ENCODE results near the gene DRICH1. TPM values are rescaled to one million over a fixed set of nuclear protein-coding genes. Genes with fewer than 3 reads are reported as not detected.
"Not testable (repeated sequence)": the region's sequence is repeated elsewhere in the genome, so short reads cannot be mapped to it uniquely, and the experiment has no call there.

DRICH1 gene
- total RNA-seq, 4 donors from 2014 or later, result 1.3 TPM; not detected in 3

DNA sequence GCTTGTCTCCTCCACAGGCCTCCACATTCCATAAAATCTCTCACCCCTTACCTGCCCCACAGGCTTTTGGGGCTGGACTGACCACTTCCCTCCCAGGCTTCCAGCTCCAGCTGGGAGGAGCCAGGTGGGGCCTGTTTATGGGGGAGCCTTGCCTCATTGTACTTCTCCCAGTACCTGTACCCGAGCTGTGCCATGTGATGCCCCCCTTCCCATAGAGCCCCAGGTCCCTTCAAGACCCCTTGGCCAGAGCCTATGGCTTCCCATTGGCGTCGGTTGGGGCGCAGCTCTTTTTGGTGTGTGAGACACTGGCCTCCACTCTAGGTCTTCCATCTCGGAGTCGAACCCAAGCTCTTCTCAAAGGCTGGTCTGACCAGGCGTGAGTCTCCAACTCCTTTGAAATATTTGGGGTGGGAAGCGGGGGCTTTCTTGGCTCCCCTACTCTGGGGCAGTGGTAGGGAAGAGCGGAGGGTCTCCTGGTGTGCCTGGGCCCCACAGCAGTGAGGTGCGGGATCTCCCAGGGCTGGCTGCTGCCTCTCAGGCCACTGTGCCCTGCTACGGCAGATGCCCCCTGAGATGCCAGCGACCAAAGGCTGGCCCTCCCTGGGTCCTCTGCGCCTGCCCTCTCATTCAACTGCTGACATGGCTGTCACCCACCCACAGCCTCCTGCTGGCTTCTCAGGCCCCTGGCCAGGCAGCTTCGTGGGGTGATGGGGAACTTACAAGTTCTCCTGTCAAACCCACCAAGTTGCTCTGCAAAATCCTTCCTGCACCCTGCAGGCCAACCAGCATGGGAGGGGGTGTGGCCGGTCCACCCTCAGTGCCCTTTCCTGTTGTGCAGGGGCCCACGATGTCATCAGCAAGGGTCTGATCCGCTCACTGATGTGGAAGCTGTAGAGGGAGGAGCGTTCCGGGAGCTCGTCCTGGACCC, 25.7 kb downstream of the DRICH1 start:
- 83% methylated on average over 13 of the region's 20 CpGs for WGBS
- Histone ChIP-seq H3K4me3 (no peak overlapping the region), H3K4me1 (no peaks in the 10 kb centered on the region)

DNA sequence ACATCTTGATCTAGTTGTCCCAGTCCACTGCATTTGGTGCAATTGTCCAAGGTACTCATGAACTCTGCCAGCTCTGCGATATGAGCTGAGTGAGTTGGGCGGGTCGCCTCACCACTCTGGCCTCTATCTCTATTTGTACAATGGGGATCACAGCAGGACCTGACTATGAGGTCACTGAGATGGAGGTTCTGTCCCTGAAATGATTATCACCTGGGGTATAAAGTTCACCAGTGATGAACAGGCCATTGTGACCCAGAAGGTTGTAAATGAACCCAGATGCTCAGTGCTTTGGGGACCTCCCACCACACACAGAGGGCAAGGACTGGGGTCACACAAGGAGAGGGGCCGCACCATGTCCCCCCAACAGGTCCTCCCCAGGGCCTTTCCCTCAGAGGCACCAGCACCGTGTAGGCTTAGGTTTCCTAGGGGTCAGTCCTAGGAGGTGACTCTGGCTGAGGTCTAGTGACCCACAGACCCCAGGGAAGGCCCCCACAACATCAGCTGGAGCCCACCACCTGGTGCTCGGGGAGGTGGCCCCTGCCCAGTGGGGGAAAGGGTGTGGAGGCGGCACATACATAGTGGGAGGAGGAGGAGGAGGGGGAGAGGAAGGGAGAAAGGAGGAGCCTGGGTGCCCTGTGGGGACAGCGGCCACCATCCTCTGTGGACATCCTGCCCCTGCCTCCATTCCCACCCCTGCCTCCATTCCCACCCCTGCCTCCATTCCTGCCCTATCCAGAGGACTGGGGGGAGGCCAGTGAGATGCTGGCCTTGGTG, 27.0 kb downstream of the DRICH1 start:
- Histone ChIP-seq H3K27me3 (no peaks in the 10 kb centered on the region), H3K36me3 (no peaks in the 10 kb centered on the region), H3K4me1 (no peaks in the 10 kb centered on the region), H3K4me3 (no peak overlapping the region), H3K9me3 (no peaks in the 10 kb centered on the region), H3K27ac (no peak overlapping the region)
- no peak for DNase-seq (ENCODE audit: low spot score in 2 of 2)
- 79% methylated on average over 8 of the region's 8 CpGs for WGBS
- TF ChIP-seq EP300 (IDR thresholded peaks at IDR 0.05) (no peak), POLR2A (IDR thresholded peaks at IDR 0.05) (no peak), POLR2AphosphoS5 (IDR thresholded peaks at IDR 0.05) (no peak)
- TF ChIP-seq, protein P1, sequence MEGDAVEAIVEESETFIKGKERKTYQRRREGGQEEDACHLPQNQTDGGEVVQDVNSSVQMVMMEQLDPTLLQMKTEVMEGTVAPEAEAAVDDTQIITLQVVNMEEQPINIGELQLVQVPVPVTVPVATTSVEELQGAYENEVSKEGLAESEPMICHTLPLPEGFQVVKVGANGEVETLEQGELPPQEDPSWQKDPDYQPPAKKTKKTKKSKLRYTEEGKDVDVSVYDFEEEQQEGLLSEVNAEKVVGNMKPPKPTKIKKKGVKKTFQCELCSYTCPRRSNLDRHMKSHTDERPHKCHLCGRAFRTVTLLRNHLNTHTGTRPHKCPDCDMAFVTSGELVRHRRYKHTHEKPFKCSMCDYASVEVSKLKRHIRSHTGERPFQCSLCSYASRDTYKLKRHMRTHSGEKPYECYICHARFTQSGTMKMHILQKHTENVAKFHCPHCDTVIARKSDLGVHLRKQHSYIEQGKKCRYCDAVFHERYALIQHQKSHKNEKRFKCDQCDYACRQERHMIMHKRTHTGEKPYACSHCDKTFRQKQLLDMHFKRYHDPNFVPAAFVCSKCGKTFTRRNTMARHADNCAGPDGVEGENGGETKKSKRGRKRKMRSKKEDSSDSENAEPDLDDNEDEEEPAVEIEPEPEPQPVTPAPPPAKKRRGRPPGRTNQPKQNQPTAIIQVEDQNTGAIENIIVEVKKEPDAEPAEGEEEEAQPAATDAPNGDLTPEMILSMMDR (IDR thresholded peaks at IDR 0.05), result no peak

More for the DNA sequence above, 25.7 kb downstream of the DRICH1 start:
- Histone ChIP-seq H3K36me3 (no peaks in the 10 kb centered on the region), H3K9me3 (no peaks in the 10 kb centered on the region), H3K27me3 (no peaks in the 10 kb centered on the region), H3K27ac (no peak overlapping the region)
- no peak for TF ChIP-seq POLR2A (IDR thresholded peaks at IDR 0.05)
- TF ChIP-seq POLR2AphosphoS5 (IDR thresholded peaks at IDR 0.05), result no peak
- TF ChIP-seq EP300 (IDR thresholded peaks at IDR 0.05), result no peak
- TF ChIP-seq, protein P1 (IDR thresholded peaks at IDR 0.05), result no peak
- DNase-seq (ENCODE audit: low spot score in 2 of 2), result no peak

DNA sequence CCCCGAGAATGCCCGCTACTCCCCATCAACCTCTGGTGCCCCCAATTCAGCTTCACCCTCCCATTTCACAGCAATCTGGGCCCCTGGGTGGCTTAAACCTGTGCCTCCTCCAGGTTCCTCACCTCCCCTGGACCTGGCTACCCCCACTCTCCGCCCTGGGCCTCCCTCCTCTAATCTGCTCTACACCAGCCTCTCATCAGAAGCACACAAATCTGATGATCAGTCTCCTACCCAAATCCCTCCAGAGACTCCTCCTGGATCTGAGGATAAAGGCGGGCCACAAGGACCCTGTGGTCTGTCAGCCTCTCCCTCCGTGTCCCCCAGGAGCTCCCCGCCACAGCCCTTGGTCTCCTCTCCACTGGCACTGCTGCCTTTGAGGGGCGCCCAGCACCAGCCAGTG, 28.9 kb downstream of the DRICH1 start:
- Histone ChIP-seq H3K36me3 (no peaks in the 10 kb centered on the region), H3K27ac (no peak overlapping the region), H3K9me3 (no peaks in the 10 kb centered on the region), H3K4me3 (no peak overlapping the region), H3K27me3 (no peaks in the 10 kb centered on the region), H3K4me1 (no peaks in the 10 kb centered on the region)
- no peak for DNase-seq (ENCODE audit: low spot score in 2 of 2)
- 86% methylated on average over 7 of the region's 7 CpGs for WGBS
- TF ChIP-seq POLR2AphosphoS5 (IDR thresholded peaks at IDR 0.05), result no peak
- no peak for TF ChIP-seq EP300 (IDR thresholded peaks at IDR 0.05)
- TF ChIP-seq, protein P1 (IDR thresholded peaks at IDR 0.05), result no peak

DNA sequence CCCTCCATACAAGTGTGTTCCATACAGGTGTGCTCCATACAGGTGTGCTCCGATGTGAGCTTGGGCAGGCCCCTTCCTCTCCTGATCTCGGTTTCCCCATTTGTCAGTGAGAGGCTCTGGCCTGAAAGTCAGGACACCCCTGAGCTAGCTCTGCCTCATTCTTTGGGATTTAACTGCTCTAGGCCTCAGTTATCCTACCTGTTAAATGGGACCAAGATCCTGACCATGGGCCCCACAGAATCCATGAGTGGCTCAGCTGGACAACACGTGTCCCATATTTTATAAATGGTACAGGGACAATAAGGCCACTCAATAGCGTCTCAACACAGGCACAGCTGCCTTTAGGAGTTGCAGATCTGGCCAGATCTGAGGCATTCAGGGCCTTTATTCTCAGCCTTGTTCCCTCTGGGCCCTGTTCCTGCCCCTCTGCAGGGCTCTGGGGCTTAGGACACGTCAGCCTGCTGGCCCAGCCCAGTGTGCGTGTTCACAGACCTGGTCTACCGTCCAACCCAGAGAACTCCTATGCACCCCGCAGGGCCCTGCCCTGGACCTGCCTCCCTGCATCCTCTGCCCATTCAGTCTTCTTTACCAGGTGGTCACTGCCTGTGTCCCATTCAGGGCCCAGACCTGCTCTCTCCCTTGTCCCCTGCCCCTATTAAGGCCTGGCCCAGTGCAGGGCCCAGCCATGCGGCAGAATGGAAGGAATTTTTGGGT, 33.2 kb downstream of the DRICH1 start:
- Histone ChIP-seq H3K4me3 (no peak overlapping the region), H3K4me1 (no peaks in the 10 kb centered on the region), H3K36me3 (no peaks in the 10 kb centered on the region), H3K9me3 (no peaks in the 10 kb centered on the region), H3K27ac (no peak overlapping the region), H3K27me3 (no peaks in the 10 kb centered on the region)
- TF ChIP-seq EP300 (IDR thresholded peaks at IDR 0.05), result no peak
- TF ChIP-seq, protein P1 (IDR thresholded peaks at IDR 0.05), result no peak
- no peak for TF ChIP-seq POLR2A (IDR thresholded peaks at IDR 0.05)
- no peak for TF ChIP-seq POLR2AphosphoS5 (IDR thresholded peaks at IDR 0.05)
- DNase-seq (ENCODE audit: low spot score in 2 of 2), result no peak
- WGBS, result 80% methylated on average over 9 of the region's 9 CpGs

DNA sequence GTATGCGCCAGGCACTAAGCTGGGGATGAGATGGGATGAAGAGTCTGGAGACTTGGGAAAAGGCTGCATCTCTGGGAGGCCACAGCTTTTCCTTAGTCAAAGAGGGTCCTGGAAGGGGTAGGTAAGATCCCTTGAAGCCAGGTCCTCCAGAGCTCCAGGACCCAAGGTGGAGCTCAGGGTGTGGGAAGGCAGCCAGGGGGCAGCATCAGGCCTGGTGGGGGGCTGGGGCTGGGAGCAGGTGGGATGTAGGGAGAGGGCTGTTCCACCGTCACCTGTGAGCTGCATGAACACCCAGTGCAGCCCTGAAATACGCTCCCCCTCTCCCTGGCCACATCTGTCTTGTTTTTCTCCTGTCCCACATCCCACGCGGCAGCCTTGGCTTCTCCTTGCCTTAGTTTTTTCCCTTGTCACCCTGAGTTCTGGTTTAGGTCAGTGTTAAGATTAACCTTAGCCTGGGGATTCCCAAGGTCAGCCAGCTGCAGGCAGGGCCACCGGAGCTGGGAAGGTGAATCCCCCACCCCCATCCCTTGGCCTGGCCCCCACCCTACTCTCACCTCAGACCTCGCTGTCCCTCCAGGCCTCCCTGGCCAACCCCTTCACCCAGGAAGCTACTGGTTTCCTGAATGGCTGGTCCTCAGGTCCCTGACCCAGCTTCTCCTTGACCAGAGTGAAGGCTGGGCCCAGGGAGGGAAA, 34.4 kb downstream of the DRICH1 start:
- H3K36me3 ChIP-seq; H3K4me3 ChIP-seq; DNase-seq (ENCODE audit: low spot score in 2 of 2); H3K27ac ChIP-seq; H3K9me3 ChIP-seq; H3K27me3 ChIP-seq; H3K4me1 ChIP-seq: not testable (repeated sequence)
- WGBS, result 84% methylated on average over 2 of the region's 7 CpGs

DNA sequence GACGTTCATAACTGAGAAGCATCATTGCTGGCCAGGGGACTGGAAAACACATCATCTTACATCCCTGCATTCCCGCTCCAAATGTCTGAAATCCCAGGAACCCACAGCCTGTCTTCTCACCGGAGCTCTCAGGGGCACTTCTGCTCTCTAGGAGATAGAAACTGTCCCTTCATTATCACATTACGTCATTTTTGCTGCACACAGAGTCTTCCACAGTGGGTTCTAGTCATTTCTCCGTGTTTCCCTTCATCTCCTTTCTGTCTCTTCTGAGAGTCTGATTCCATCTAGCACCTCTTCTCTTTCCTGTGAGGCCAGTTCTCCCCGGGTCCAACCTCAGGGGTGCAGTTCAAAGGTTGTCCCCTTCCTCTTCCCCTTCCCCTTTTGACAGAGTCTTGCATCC, 36.2 kb downstream of the DRICH1 start:
- 47% methylated on average over 6 of the region's 6 CpGs for WGBS

More for the DNA sequence above, 36.2 kb downstream of the DRICH1 start:
- not testable (repeated sequence) for H3K27me3 ChIP-seq; H3K4me3 ChIP-seq; H3K36me3 ChIP-seq; H3K9me3 ChIP-seq; H3K27ac ChIP-seq; H3K4me1 ChIP-seq; DNase-seq (ENCODE audit: low spot score in 2 of 2)
